ENCODE measurements around the gene EFNA5.
"Not testable (repeated sequence)": the region's sequence is repeated elsewhere in the genome, so short reads cannot be mapped to it uniquely, and the experiment has no call there.

The EFNA5 gene

GRCh38 chr5:107514305-107514704, 156.4 kb downstream of the EFNA5 start:
- no peak for DNase-seq

- DNase-seq: no peak
Measured at GRCh38 chr5:107513337-107514085, 157.2 kb downstream of the EFNA5 start.

- DNase-seq: no peak
Measured at GRCh38 chr5:107512029-107512428, 158.7 kb downstream of the EFNA5 start.

DNA sequence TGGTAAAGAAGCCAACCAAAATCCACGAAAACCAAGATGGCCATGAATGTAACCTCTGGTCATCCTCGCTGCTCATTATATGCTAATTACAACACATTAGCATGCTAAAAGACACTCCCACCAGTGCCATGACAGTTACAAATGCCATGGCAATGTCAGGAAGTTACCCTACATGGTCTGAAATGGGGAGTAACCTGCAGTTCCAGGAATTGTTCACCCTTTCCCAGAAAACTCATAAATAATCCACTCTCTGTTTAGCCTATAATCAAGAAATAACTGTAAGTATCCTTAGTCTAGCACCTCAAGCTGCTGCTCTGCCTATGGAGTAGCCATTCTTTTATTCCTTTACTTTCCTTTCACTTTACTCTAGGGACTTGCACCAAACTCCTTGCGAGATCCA, 160.6 kb downstream of the EFNA5 start:
- no peak for DNase-seq

DNA sequence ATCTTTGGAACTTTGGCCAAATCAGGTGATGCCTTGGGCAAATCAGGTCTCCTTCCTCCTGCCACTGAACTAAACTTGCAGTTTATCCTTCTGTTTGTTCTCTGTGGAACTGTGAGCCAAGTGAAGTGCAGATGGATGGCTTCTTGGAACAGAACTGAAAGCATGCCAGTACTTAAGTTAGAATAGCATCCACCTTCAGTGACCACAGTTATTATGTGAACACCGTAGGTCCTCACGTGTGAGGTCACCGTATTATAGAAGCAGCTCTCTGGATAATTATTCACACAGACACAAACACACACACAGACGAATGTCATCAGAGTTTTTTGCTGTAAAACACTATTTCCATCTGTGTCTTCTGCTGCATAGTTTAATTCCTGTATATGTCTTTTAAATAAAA, 162.6 kb downstream of the EFNA5 start:
- DNase-seq: no peak

- DNase-seq: peak; percentile 67
Measured at GRCh38 chr5:107505763-107506534, 164.8 kb downstream of the EFNA5 start.

- DNase-seq: no peak
Measured at GRCh38 chr5:107504424-107504823, 166.3 kb downstream of the EFNA5 start.

DNA sequence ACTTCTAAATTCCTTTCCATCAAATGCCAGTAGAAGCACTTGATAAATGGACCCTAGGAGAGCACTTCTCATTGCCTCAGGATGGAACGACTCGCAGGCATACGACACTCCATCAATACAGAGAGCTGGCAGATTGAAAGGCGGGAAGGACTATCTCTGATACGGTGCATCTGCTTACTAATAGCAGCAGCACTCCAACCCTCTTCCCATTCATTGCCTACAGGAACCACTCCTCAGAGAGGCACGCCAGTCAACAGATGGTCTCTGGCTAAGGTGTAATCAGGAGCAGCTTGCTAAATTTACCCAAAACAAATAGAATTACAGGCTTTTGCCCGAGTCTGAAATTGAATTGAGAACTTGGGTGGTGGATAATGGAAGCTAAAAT, 168.1 kb downstream of the EFNA5 start:
- peak; percentile 43 for DNase-seq

DNA sequence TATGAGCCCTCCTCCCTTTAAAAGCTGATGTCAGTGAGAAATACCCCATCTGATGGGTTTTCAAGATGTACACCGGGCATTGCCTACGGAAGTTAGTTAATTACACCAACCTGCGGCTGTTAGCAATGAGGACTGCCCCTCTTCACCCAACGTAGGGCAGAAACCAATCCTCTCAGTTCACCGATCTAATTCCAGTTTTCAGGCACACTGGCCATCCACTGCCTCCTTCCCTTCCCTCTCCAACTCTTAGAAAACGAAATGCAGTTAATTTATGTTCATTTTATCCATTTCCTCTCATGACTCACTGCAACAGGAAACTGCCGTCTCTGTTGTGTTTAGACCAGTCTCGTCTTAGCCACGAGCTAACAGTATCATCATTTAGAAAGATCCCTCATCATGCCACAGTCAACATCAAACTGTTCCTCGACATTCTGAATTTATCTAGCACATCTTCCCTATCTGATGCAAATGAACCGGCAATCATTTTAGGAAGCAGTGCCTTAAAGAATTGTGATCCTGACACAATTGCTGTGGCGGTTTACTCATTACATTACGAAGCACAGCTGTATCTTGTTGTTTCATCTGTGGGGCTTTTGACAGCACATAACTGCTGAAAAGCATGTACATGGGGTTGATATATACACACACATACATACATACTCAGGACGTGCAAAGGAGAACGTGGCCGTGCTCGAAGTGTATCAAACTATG, 168.6 kb downstream of the EFNA5 start:
- DNase-seq: no peak

DNA sequence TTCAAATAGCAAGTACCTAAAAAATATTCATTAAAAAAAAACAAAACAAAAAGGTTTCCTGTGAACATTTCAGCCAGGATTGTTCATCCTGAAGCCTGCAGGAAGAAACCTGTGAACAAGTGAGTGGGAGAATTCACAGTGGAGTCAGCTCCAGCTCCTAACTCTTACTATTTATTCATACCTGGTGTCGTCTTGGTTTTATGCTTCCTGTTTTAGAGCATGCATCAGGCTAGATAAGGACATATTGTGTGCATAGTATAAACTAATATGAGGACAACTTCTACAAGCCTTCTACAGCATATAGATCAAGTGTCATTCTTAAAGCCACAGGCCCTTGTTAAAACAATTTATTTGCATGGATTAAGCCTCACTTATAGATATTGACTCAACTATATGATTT, 169.9 kb downstream of the EFNA5 start:
- DNase-seq: no peak

- no peak for DNase-seq
Measured at GRCh38 chr5:107500347-107500746, 170.4 kb downstream of the EFNA5 start.

DNA sequence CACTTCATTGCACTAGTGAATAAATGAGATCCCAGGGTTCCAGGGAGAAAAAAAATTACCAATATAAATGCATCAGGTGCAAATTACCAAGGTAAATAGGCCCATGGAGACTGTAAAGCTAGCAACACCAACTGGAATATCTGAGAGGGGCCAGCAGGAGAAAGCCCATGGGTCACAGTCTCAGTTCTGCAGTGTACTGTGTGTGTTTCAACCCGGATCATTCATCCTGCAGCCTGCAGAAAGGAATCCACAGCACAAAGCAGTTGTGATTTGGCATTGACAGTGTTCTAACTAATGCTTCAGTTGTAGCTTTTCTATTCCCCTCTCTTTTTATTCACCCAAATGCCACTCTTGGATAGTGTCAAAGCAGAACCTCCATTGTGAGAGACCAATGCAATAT, 171.0 kb downstream of the EFNA5 start:
- no peak for DNase-seq

DNA sequence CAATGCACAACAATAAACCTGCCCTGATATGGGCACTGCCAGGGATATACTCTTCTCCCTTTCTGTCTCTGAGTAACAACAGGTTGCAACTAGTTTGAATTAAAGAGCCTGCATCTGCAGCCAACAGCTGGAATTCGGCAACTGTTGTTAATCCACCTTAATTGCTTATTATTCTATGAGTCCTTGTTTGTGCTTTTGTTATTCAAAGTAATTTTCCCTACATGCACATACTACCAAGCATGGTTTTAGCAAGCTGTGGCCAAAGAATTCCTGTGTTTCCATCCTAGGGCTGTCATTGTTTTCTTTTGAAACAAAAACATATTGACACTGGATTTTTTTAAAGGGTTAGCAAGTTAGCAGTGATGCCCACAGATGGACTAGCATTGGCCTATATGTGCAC, 171.5 kb downstream of the EFNA5 start:
- no peak for DNase-seq

DNA sequence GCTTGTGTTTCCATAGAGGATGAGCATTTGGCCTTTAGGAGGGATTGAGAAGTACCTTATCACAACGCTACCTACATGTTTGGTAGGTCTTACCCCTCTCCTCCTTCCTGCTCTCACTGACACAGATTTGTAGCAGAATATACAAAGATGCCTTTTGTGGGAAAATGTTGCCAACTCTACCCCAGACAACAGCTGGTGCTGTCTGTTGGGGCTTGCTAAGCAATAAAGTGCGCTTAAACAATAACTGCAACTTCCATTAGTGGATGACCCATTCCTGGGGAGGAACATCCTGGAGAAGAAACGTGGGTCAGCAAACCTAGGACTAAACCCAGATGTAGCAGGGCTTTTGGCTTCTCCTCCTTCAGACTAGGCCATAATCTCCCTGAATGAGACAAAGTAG, 174.3 kb downstream of the EFNA5 start:
- DNase-seq: no peak

DNA sequence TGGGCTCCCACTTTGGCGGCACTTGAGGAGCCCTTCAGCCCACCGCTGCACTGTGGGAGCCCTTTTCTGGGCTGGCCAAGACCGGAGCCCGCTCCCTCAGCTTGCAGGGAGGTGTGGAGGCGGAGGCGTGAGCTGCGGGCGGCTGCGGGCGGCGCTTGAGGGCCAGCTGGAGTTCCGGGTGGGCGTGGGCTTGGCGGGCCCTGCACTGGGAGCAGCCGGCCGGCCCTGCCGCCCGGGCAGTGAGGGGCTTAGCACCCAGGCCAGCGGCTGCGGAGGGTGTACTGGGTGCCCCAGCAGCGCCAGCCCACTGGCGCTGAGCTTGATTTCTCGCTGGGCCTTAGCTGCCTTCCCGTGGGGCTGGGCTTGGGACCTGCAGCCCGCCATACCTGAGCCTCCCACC, 176.6 kb downstream of the EFNA5 start:
- not testable (repeated sequence) for DNase-seq

DNA sequence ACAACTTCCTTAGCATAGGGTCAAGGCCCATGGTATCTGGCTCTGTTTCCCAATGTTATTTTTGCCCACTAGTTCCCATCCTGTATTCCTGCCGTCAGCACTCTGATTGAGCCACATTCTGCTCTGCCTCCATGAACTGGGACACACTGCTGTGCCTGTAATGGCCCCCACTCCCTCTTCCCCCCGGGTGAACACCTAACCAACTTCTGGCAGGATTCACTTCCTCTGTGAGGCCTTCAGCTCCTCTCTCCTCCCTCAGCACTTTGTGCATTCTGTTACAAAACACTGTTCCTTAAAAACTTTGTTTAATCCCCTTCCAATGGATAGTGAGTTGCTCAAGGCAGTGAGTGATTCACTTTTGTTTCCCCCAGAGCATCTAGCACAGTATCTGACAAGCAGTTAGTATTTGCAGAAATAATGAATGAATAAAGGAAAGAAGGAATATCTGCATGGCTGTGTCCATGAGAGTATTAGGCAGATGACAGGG, 183.6 kb downstream of the EFNA5 start:
- no peak for DNase-seq

- DNase-seq: no peak
Measured at GRCh38 chr5:107486489-107486888, 184.2 kb downstream of the EFNA5 start.

DNA sequence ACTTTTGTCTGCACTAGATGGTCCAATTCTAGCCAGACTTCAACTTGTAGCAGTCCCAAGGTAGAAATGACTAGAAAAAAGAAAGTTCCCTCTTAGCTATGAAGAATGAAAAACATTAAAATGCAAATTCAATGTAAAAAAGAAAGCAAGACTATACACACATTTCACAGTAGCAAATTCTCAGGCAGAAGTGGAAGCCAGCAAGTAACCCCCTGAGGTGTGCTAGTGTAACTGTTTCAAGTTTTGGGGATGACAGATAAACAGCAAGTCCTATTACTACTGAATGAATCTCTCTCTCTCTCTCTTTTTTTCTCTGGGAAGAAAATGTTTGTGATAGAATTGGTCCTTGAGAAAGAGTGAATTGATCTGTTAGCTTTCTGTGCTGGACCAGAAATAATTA, 185.6 kb downstream of the EFNA5 start:
- DNase-seq: no peak

DNA sequence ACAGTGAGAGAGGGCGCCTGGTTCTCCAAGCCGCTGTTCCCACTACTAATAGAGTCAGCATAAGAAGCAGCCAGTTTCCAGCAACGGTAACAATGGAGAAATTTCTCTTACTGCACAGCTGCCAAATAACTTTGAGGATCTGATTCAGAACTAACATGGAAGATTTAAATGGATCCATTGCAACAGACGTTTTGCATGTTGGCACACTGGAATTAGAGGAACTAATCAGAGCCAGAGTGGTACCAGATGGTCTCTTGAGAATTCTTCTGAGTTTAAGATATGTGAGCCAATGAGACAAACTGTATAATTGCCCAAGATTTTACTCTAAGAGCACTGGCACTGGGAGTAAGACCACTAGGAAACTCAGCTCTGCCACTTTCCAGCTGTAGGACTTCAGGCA, 186.5 kb downstream of the EFNA5 start:
- DNase-seq: no peak

GRCh38 chr5:107483231-107484024, 187.3 kb downstream of the EFNA5 start:
- no peak for DNase-seq

- DNase-seq: no peak
Measured at GRCh38 chr5:107478068-107478641, 192.6 kb downstream of the EFNA5 start.

- no peak for DNase-seq
Measured at GRCh38 chr5:107477492-107477891, 193.2 kb downstream of the EFNA5 start.

DNA sequence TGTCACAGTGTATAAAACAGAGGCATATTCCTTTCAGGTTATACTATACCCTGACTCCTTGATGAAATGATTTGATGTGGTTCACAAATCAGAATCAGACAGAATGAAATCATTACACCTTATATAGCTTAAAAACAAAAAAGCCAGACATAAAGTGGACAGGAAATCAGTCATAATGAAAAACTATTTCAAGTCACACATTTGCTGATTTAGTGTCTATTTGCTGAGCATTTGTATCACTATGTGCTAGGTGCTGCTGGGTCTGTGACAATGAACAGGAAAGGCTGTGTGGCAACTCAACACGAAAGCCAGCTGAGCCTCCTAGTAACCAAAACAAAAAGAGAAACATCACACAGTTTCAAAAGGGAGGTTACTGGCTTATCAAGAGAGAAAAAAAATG, 194.0 kb downstream of the EFNA5 start:
- peak; percentile 30 for DNase-seq

Measured in NCI-H2029 treated with DMSO at 0.1 percent for 48 hours (cell line).